SK-N-SH (cell line): ENCODE results near the gene P2RY14.

Source experiments
- CHD2 ChIP-seq: fragments of 150-350 bp; IDR thresholded peaks from 2 replicates; pipeline ENCODE4 v1.6.1; 2018; ENCODE audit warnings: low read length; ENCODE audit not compliant: partially characterized antibody
- CTCF ChIP-seq: fragments of 200-600 bp; sonication (generic); IDR thresholded peaks from 2 replicates; pipeline ENCODE4 v1.6.1; 2017; ENCODE audit warnings: antibody characterized with exemption, mild to moderate bottlenecking, moderate library complexity
- EZH2phosphoT487 ChIP-seq: fragments of 200-600 bp; sonication (generic); IDR thresholded peaks from 2 replicates; pipeline ENCODE4 v1.6.1; 2017; ENCODE audit warnings: low read depth, mixed run types, mild to moderate bottlenecking, antibody characterized with exemption, moderate library complexity, borderline replicate concordance
- RAD21 ChIP-seq: IDR thresholded peaks from 2 replicates; pipeline ENCODE4 v1.6.1; 2012; ENCODE audit warnings: mild to moderate bottlenecking, low read length
- TEAD4 ChIP-seq: IDR thresholded peaks from 2 replicates; pipeline ENCODE4 v1.4.0; 2012; ENCODE audit warnings: mild to moderate bottlenecking, borderline replicate concordance; ENCODE audit not compliant: insufficient read depth

GRCh38 chr3:151197228-151197627, 81.1 kb downstream of the P2RY14 start:
- TF ChIP-seq TEAD4 (no peak), RAD21 (no peak), CHD2 (no peak), CTCF (no peak), EZH2phosphoT487 (no peak)
